A673 (cell line): ENCODE measurements around the gene IGF1R. TPM values are rescaled to one million over a fixed set of nuclear protein-coding genes. Genes with fewer than 3 reads are reported as not detected.

Experiments
- BruUV-seq: library from RNA; stranded (reverse); fragments of 400-500 nt; replicated peaks from 2 replicates; lab custom pipeline; 2021; lab: Mats Ljungman, UMichigan
- CTCF ChIA-PET: fragments of 300-600 bp; sonication (Branson Sonifier 250); formaldehyde crosslinking; loops from one replicate; lab custom pipeline; 2022; ENCODE audit warnings: antibody characterized with exemption; lab: Charles Lee
- POLR2A ChIA-PET: fragments of 300-600 bp; sonication (Branson Sonifier 250); formaldehyde crosslinking; loops from one replicate; lab custom pipeline; 2022; ENCODE audit warnings: antibody characterized with exemption; ENCODE audit not compliant: low non-redundant PET; lab: Charles Lee
- DNase-seq: peaks from one replicate; pipeline ENCODE4 v3.0.0-alpha.2; 2015; ENCODE audit warnings: low spot score
- H3K27ac ChIP-seq: fragments of 200-600 bp; sonication (generic); 2 replicates; pipeline ENCODE4 v1.5.1; 2016; ENCODE audit warnings: mixed run types, low read depth, mild to moderate bottlenecking, mixed read lengths, antibody characterized with exemption, low read length; ENCODE audit not compliant: poor library complexity, severe bottlenecking
- H3K27me3 ChIP-seq: fragments of 200-600 bp; sonication (generic); replicated peaks from 2 replicates; pipeline ENCODE4 v1.6.1; 2017; ENCODE audit warnings: mixed run types, low read depth, mild to moderate bottlenecking, mixed read lengths, antibody characterized with exemption, low read length; ENCODE audit not compliant: insufficient read depth, poor library complexity
- H3K36me3 ChIP-seq: fragments of 200-600 bp; sonication (generic); 2 replicates; pipeline ENCODE4 v1.6.1; 2016; ENCODE audit warnings: mixed run types, mild to moderate bottlenecking, mixed read lengths, antibody characterized with exemption, low read length; ENCODE audit not compliant: insufficient read depth, poor library complexity, severe bottlenecking
- H3K4me1 ChIP-seq: fragments of 200-600 bp; sonication (generic); 2 replicates; pipeline ENCODE4 v1.6.1; 2017; ENCODE audit warnings: mixed run types, mild to moderate bottlenecking, mixed read lengths, antibody characterized with exemption, low read length; ENCODE audit not compliant: insufficient read depth, poor library complexity, severe bottlenecking
- H3K4me3 ChIP-seq: fragments of 200-600 bp; sonication (generic); 2 replicates; pipeline ENCODE4 v1.5.1; 2016; ENCODE audit warnings: low read depth, mixed run types, mild to moderate bottlenecking, mixed read lengths, low read length; ENCODE audit not compliant: poor library complexity, severe bottlenecking
- H3K9me3 ChIP-seq: fragments of 200-600 bp; sonication (generic); 2 replicates; pipeline ENCODE4 v1.6.1; 2016; ENCODE audit warnings: mixed run types, low read depth, mild to moderate bottlenecking, mixed read lengths, antibody characterized with exemption, low read length; ENCODE audit not compliant: poor library complexity, severe bottlenecking
- EZH2 ChIP-seq: fragments of 200-600 bp; sonication (generic); IDR thresholded peaks from 2 replicates; pipeline ENCODE4 v1.6.1; 2017; ENCODE audit warnings: borderline replicate concordance, low read depth, mild to moderate bottlenecking, mixed read lengths, antibody characterized with exemption, low read length; ENCODE audit not compliant: poor library complexity, severe bottlenecking
- intact Hi-C: fragments of 100-400 bp; cut with micrococcal nuclease; formaldehyde crosslinking; loops from one replicate; pipeline ENCODE4 v1.10.0; 2022; ENCODE audit not compliant: unreplicated experiment
- total RNA-seq: library from RNA; stranded (reverse); gene quantifications from 2 replicates; pipeline ENCODE4 v1.2.3, GENCODE V29; 2021
- TF ChIP-seq, protein P1 (sequence below): fragments of 300-800, 200-600 bp; sonication (generic); conservative IDR thresholded peaks from 2 replicates; pipeline ENCODE4 v1.5.1; 2017; ENCODE audit warnings: low read depth, mild to moderate bottlenecking, antibody characterized with exemption, low read length, moderate library complexity, mixed read lengths

The IGF1R gene
- total RNA-seq, 1 experiment from 2014 or later: 34.9 TPM

DNA sequence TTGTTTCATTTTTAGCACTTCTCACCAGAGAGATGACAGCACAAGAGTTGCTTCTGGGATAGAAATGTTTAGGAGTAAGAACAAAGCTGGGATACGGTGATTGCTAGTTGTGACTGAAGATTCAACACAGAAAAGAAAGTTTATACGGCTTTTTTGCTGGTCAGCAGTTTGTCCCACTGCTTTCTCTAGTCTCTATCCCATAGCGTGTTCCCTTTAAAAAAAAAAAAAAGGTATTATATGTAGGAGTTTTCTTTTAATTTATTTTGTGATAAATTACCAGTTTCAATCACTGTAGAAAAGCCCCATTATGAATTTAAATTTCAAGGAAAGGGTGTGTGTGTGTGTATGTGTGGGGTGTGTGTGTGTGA lies 311.3 kb downstream of the IGF1R start:
- Histone ChIP-seq H3K4me1 (no peaks in the 10 kb centered on the region), H3K27me3 (no peaks in the 10 kb centered on the region), H3K27ac (no peak overlapping the region), H3K4me3 (no peak overlapping the region), H3K9me3 (peaks cover 9% of the 10 kb centered on the region), H3K36me3 (peaks cover 22% of the 10 kb centered on the region)
- TF ChIP-seq, protein P1, sequence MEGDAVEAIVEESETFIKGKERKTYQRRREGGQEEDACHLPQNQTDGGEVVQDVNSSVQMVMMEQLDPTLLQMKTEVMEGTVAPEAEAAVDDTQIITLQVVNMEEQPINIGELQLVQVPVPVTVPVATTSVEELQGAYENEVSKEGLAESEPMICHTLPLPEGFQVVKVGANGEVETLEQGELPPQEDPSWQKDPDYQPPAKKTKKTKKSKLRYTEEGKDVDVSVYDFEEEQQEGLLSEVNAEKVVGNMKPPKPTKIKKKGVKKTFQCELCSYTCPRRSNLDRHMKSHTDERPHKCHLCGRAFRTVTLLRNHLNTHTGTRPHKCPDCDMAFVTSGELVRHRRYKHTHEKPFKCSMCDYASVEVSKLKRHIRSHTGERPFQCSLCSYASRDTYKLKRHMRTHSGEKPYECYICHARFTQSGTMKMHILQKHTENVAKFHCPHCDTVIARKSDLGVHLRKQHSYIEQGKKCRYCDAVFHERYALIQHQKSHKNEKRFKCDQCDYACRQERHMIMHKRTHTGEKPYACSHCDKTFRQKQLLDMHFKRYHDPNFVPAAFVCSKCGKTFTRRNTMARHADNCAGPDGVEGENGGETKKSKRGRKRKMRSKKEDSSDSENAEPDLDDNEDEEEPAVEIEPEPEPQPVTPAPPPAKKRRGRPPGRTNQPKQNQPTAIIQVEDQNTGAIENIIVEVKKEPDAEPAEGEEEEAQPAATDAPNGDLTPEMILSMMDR: no peak
- no peak for TF ChIP-seq EZH2
- POLR2A ChIA-PET: no interaction called here
- BruUV-seq: no TSS peak
- DNase-seq: no peak
- intact Hi-C loops: no loop called here
- CTCF ChIA-PET: no interaction called here

DNA sequence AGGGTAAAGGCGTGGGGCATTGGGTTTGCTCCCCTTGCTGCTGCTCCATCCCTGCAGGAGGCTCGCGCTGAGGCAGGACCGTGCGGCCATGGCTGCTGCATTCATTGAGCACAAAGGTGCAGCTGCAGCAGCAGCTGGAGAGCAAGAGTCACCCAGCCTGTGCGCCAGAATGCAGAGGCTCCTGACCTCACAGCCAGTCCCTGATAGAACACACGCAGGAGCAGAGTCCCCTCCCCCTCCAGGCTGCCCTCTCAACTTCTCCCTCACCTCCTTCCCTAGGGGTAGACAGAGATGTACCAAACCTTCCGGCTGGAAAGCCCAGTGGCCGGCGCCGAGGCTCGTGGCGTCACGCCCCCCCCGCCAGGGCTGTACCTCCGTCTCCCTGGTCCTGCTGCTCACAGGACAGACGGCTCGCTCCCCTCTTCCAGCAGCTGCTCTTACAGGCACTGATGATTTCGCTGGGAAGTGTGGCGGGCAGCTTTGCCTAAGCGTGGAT lies 312.3 kb downstream of the IGF1R start:
- no peak for DNase-seq
- Histone ChIP-seq H3K27ac (no peak overlapping the region), H3K36me3 (peaks cover 22% of the 10 kb centered on the region), H3K9me3 (peaks cover 9% of the 10 kb centered on the region), H3K27me3 (no peaks in the 10 kb centered on the region), H3K4me3 (no peak overlapping the region), H3K4me1 (no peaks in the 10 kb centered on the region)
- POLR2A ChIA-PET: no interaction called here
- intact Hi-C loops: no loop called here
- CTCF ChIA-PET: no interaction called here
- BruUV-seq: no TSS peak
- no peak for TF ChIP-seq EZH2
- TF ChIP-seq, protein P1: no peak

DNA sequence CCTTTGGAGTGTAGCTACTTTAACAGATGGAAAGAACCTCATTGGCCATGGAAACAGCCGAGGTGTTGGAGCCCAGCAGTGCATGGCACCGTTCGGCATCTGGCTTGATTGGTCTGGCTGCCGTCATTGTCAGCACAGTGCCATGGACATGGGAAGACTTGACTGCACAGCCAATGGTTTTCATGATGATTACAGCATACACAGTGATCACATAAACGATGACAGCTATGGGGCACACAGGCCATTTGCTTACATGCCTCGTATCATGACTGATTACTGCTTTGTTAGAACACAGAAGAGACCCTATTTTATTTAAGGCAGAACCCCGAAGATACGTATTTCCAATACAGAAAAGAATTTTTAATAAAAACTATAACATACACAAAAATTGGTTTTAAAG lies 315.1 kb downstream of the IGF1R start:
- Histone ChIP-seq H3K4me1 (no peaks in the 10 kb centered on the region), H3K9me3 (peaks cover 9% of the 10 kb centered on the region), H3K4me3 (no peak overlapping the region), H3K27me3 (no peaks in the 10 kb centered on the region), H3K36me3 (peaks cover 17% of the 10 kb centered on the region), H3K27ac (no peak overlapping the region)
- BruUV-seq: no TSS peak
- intact Hi-C loops: no loop called here
- ChIA-PET POLR2A (no interaction called here), CTCF (interaction anchor here (0.6 kb wide), 1 partner anchor 439 kb away, joined by 7 read pairs; no protein-coding TSS in a partner anchor)
- TF ChIP-seq, protein P1: no peak
- no peak for DNase-seq
